HEK293T (cell line): ENCODE results near the gene DLG2.

Experiments
- FOXM1 ChIP-seq: fragments of 450-650 bp; IDR thresholded peaks from 2 replicates; pipeline ENCODE4 v1.6.1; 2017; ENCODE audit warnings: mild to moderate bottlenecking, borderline replicate concordance
- SP1 ChIP-seq: fragments of 450-650 bp; IDR thresholded peaks from 2 replicates; pipeline ENCODE4 v1.6.1; 2017
- SUZ12 ChIP-seq: fragments of 450-650 bp; IDR thresholded peaks from 2 replicates; pipeline ENCODE4 v1.6.1; 2016; ENCODE audit warnings: mild to moderate bottlenecking
- ZNF384 ChIP-seq: fragments of 450-650 bp; IDR thresholded peaks from 2 replicates; pipeline ENCODE4 v1.6.1; 2016

DNA sequence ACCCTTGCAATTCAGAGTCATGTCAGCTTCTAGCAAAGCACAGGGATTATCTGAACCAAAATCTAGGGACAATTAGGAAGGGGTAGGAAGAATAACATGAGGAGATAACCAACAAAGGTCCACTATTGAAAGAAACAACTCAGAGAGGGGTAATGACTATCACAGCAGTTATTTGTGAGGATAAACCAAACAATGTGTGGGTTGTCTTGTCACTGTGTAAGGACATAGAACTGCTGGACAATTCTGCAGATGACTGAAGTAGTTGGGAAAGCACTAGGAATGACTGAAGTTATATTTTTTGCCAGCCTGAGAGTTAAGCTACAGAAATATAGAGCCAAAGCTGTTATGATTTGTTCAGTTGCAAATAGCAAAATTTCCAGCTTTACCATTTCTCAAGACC, 1482.6 kb downstream of the DLG2 start:
- TF ChIP-seq FOXM1, result no peak
- no peak for TF ChIP-seq SUZ12
- TF ChIP-seq SP1, result no peak
- no peak for TF ChIP-seq ZNF384
